Astrocyte (in vitro differentiated cells and primary cell): ENCODE measurements around the gene CPA4. TPM values are rescaled to one million over a fixed set of nuclear protein-coding genes. Genes with fewer than 3 reads are reported as not detected.
A peak's percentile ranks its signal among the peaks of the same experiment; 100 is the strongest.

ENCODE experiments used
- DNase-seq: peaks from one replicate; pipeline ENCODE4 v3.0.0-alpha.2; 2010; ENCODE audit warnings: low read depth
- FAIRE-seq: peaks from 2 replicates; lab custom pipeline; 2011; peaks lifted over from hg19 to GRCh38; lab: Jason Lieb, UNC
- H2AFZ ChIP-seq: 2 replicates; pipeline ENCODE4 v1.6.0; 2012; ENCODE audit warnings: low read depth, low read length, inconsistent platforms
- H3K27ac ChIP-seq: 2 replicates; pipeline ENCODE4 v1.5.1; 2011; ENCODE audit warnings: low read depth, low read length, inconsistent platforms
- H3K27me3 ChIP-seq: 2 replicates; pipeline ENCODE4 v1.6.0; 2011; ENCODE audit warnings: low read length, inconsistent platforms; ENCODE audit not compliant: insufficient read depth
- H3K36me3 ChIP-seq: 2 replicates; pipeline ENCODE4 v1.5.1; 2011; ENCODE audit warnings: low read length, inconsistent platforms; ENCODE audit not compliant: insufficient read depth
- H3K4me1 ChIP-seq: 2 replicates; pipeline ENCODE4 v1.5.1; 2011; ENCODE audit warnings: low read length, inconsistent platforms; ENCODE audit not compliant: insufficient read depth
- H3K4me2 ChIP-seq: 2 replicates; pipeline ENCODE4 v1.6.0; 2012; ENCODE audit warnings: low read length, inconsistent platforms
- H3K4me3 ChIP-seq: 2 replicates; pipeline ENCODE4 v1.5.1; 2011; ENCODE audit warnings: low read depth, mild to moderate bottlenecking, low read length, inconsistent platforms; ENCODE audit not compliant: insufficient read depth
- H3K79me2 ChIP-seq: 2 replicates; pipeline ENCODE4 v1.6.0; 2012; ENCODE audit warnings: mild to moderate bottlenecking, low read length, inconsistent platforms; ENCODE audit not compliant: insufficient read depth
- H3K9ac ChIP-seq: 2 replicates; pipeline ENCODE4 v1.6.0; 2012; ENCODE audit warnings: mild to moderate bottlenecking, low read length, inconsistent platforms
- H3K9me3 ChIP-seq: 2 replicates; pipeline ENCODE4 v1.5.1; 2012; ENCODE audit warnings: low read depth, mild to moderate bottlenecking, low read length, inconsistent platforms; ENCODE audit not compliant: insufficient read depth
- H4K20me1 ChIP-seq: 2 replicates; pipeline ENCODE4 v1.6.0; 2012; ENCODE audit warnings: low read length, inconsistent platforms; ENCODE audit not compliant: insufficient read depth
- H3K27ac Mint-ChIP-seq: one replicate; pipeline ENCODE4 v1.8.0; 2021; ENCODE audit warnings: mild to moderate bottlenecking, mixed read lengths; ENCODE audit not compliant: unreplicated experiment
- H3K27me3 Mint-ChIP-seq: one replicate; pipeline ENCODE4 v1.8.0; 2021; ENCODE audit warnings: low read depth, mixed read lengths; ENCODE audit not compliant: unreplicated experiment
- H3K36me3 Mint-ChIP-seq: one replicate; pipeline ENCODE4 v1.8.0; 2021; ENCODE audit warnings: low read depth, mixed read lengths; ENCODE audit not compliant: unreplicated experiment
- H3K4me1 Mint-ChIP-seq: one replicate; pipeline ENCODE4 v1.8.0; 2021; ENCODE audit warnings: low read depth, mixed read lengths; ENCODE audit not compliant: unreplicated experiment
- H3K4me3 Mint-ChIP-seq: one replicate; pipeline ENCODE4 v1.8.0; 2021; ENCODE audit warnings: mild to moderate bottlenecking, moderate library complexity, mixed read lengths; ENCODE audit not compliant: unreplicated experiment
- H3K9me3 Mint-ChIP-seq: one replicate; pipeline ENCODE4 v1.8.0; 2021; ENCODE audit warnings: mild to moderate bottlenecking, mixed read lengths; ENCODE audit not compliant: unreplicated experiment
- EZH2 ChIP-seq: IDR thresholded peaks from 2 replicates; pipeline ENCODE4 v1.6.1; 2012; ENCODE audit warnings: mild to moderate bottlenecking, low read length, inconsistent platforms; ENCODE audit not compliant: insufficient read depth
- total RNA-seq: library from RNA; stranded (reverse); gene quantifications from 2 replicates; pipeline ENCODE4 v1.2.1, GENCODE V29; 2021
- TF ChIP-seq, protein P1 (sequence below): IDR thresholded peaks from 2 replicates; pipeline ENCODE4 v1.5.1; 2011; ENCODE audit warnings: low read depth, mild to moderate bottlenecking, inconsistent platforms, low read length, moderate library complexity; ENCODE audit not compliant: insufficient read depth

Gene CPA4
- total RNA-seq, 1 donor from 2014 or later, result 111 TPM

DNA sequence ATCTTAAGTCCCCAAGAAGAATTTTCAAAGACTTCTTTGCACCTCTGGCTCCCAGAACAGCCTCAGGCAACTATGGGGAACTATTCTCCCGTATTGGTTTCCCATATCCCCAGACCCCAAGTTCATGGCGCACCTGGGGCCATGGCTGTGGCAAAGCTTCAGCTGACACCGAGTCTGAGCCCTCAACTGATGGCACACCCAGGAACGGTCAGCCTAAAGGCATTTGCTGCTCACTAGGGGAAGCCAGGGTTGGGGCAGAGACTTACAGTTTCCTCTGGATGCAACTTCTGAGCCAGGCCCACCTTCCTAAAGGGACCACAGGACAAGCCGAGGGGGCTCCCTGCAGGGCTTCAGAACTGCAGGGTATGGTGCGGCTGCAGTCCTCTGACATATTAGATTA is 73.6 kb downstream of the CPA4 start:
- Histone ChIP-seq H3K27ac (peak overlapping the region; percentile 91), H2AFZ (no peak overlapping the region), H3K36me3 (no peaks in the 10 kb centered on the region), H3K4me3 (no peak overlapping the region), H4K20me1 (no peaks in the 10 kb centered on the region), H3K4me1 (peaks cover 53% of the 10 kb centered on the region), H3K4me2 (peak overlapping the region; percentile 66), H3K79me2 (no peaks in the 10 kb centered on the region), H3K9me3 (no peaks in the 10 kb centered on the region), H3K9ac (peak overlapping the region; percentile 26), H3K27me3 (no peaks in the 10 kb centered on the region)
- Mint-ChIP-seq H3K36me3 (no peaks in the 10 kb centered on the region), H3K4me1 (peaks cover 44% of the 10 kb centered on the region), H3K27ac (peak overlapping the region; percentile 80), H3K27me3 (no peaks in the 10 kb centered on the region), H3K4me3 (no peak overlapping the region), H3K9me3 (no peaks in the 10 kb centered on the region)
- FAIRE-seq, result no peak
- TF ChIP-seq, protein P1, sequence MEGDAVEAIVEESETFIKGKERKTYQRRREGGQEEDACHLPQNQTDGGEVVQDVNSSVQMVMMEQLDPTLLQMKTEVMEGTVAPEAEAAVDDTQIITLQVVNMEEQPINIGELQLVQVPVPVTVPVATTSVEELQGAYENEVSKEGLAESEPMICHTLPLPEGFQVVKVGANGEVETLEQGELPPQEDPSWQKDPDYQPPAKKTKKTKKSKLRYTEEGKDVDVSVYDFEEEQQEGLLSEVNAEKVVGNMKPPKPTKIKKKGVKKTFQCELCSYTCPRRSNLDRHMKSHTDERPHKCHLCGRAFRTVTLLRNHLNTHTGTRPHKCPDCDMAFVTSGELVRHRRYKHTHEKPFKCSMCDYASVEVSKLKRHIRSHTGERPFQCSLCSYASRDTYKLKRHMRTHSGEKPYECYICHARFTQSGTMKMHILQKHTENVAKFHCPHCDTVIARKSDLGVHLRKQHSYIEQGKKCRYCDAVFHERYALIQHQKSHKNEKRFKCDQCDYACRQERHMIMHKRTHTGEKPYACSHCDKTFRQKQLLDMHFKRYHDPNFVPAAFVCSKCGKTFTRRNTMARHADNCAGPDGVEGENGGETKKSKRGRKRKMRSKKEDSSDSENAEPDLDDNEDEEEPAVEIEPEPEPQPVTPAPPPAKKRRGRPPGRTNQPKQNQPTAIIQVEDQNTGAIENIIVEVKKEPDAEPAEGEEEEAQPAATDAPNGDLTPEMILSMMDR, result no peak
- no peak for TF ChIP-seq EZH2
- no peak for DNase-seq

DNA sequence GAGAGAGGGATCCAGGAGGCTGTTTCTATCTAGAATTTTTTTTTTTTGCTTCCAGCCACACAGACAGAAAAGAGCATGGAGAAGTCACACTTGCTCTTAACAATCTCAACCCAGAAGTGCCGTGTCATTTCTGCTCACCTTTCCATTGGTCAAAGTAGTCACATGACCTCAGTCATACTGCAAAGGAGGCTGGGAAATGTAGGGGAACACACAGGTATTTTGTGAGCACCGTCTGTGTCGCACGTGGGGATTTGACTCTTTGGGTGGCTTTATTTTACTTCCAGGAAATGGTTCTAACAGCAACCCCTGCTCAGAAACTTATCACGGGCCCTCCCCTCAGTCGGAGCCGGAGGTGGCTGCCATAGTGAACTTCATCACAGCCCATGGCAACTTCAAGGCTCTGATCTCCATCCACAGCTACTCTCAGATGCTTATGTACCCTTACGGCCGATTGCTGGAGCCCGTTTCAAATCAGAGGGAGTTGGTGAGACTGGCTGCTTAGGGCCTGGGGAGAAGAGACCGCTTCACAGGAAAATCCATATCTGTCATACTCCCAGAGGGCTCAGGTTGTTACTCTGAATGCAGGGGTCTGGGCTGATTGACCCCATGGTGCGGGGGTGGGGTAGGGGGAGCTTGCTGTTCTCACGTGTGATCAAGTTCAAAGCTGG is 74.3 kb downstream of the CPA4 start:
- Mint-ChIP-seq H3K4me1 (peaks cover 49% of the 10 kb centered on the region), H3K36me3 (no peaks in the 10 kb centered on the region), H3K27me3 (no peaks in the 10 kb centered on the region), H3K4me3 (no peak overlapping the region), H3K27ac (no peak overlapping the region), H3K9me3 (peaks cover 4% of the 10 kb centered on the region)
- Histone ChIP-seq H3K27ac (no peak overlapping the region), H3K36me3 (no peaks in the 10 kb centered on the region), H3K9me3 (no peaks in the 10 kb centered on the region), H4K20me1 (no peaks in the 10 kb centered on the region), H3K4me2 (no peak overlapping the region), H3K79me2 (no peaks in the 10 kb centered on the region), H3K4me1 (peaks cover 54% of the 10 kb centered on the region), H3K27me3 (no peaks in the 10 kb centered on the region), H3K9ac (no peak overlapping the region), H2AFZ (no peak overlapping the region), H3K4me3 (no peak overlapping the region)
- DNase-seq (no peak), FAIRE-seq (no peak)
- TF ChIP-seq, protein P1, result no peak
- TF ChIP-seq EZH2, result no peak
